ENCODE data around the gene PDLIM7. TPM values are rescaled to one million over a fixed set of nuclear protein-coding genes. Genes with fewer than 3 reads are reported as not detected.

PDLIM7 gene
- total and polyA plus RNA-seq, 2 experiments from 2014 or later, result 94.7 to 128 TPM

DNA sequence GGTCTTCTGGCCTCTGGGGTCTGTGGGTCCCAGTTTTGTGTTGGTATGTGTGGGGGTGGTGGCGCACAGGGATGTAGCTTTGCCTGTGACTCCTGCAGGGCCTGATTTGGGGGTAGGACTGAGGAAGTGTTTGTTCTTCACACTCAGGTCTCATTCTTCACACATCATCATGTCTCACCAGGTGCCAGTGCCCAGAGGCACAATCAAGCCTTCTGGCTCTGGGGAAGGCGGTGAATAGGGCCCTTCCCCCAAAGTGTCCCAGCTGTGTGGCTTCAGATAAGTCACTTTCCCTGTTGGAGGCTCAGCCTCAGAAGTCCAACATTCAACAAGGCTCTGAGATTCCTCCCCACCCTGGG is 29.1 kb downstream of the PDLIM7 start:
- Mint-ChIP-seq H3K4me1 (peaks cover 29% of the 10 kb centered on the region), H3K27ac (no peak overlapping the region; the same call in 1 of the 2 replicates), H3K36me3 (ENCODE audit: low read depth) (peaks cover 82% of the 10 kb centered on the region), H3K4me3 (no peak overlapping the region; the same call in 2 of the 3 replicates), H3K9me3 (peaks cover 12% of the 10 kb centered on the region), H3K27me3 (ENCODE audit: insufficient read depth, low read depth, poor library complexity) (peaks cover 21% of the 10 kb centered on the region)
- Histone ChIP-seq H3F3A (replicated peaks; ENCODE audit: low read depth) (peaks cover 37% of the 10 kb centered on the region), H3K27ac (ENCODE audit: low read depth) (no peak overlapping the region), H3K36me3 (ENCODE audit: insufficient read depth) (peaks cover 38% of the 10 kb centered on the region), H3K4me2 (no peak overlapping the region), H2AFZ (no peak overlapping the region), H4K20me1 (replicated peaks; ENCODE audit: insufficient read depth) (peaks cover 50% of the 10 kb centered on the region), H3K79me2 (replicated peaks; ENCODE audit: insufficient read depth) (peaks cover 60% of the 10 kb centered on the region), H3K4me3 (no peak overlapping the region), H3K9me2 (ENCODE audit: insufficient read depth) (no peaks in the 10 kb centered on the region), H3K27me3 (ENCODE audit: insufficient read depth) (no peaks in the 10 kb centered on the region), H3K4me1 (ENCODE audit: insufficient read depth) (peaks cover 34% of the 10 kb centered on the region)
- no peak for ATAC-seq
- DNase-seq (ENCODE audit: low spot score), result no peak
- TF ChIP-seq, protein P1, sequence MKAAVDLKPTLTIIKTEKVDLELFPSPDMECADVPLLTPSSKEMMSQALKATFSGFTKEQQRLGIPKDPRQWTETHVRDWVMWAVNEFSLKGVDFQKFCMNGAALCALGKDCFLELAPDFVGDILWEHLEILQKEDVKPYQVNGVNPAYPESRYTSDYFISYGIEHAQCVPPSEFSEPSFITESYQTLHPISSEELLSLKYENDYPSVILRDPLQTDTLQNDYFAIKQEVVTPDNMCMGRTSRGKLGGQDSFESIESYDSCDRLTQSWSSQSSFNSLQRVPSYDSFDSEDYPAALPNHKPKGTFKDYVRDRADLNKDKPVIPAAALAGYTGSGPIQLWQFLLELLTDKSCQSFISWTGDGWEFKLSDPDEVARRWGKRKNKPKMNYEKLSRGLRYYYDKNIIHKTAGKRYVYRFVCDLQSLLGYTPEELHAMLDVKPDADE (IDR thresholded peaks at IDR 0.05), result no peak

DNA sequence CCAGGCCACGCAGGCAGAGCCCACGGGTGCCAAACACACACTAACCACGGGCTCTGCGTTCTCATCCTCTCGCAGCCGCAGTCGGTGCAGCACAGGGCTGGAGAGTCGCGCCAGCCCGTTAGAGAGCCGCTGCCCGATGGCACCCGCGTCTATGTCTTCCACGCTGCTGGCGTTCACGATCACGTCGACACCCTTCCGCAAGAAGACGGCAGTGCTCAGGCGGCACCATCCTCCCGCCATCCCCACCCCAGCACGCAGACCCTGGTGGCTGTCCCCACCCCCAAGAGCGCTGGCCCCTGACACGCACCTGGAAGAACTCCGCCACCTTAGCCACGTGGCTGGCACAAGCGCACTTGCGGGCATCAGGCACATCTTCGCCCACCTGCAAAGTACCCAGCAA is 30.0 kb downstream of the PDLIM7 start:
- Histone ChIP-seq H3K36me3 (ENCODE audit: insufficient read depth) (peaks cover 41% of the 10 kb centered on the region), H3K4me3 (no peak overlapping the region), H3K27ac (ENCODE audit: low read depth) (no peak overlapping the region), H3K27me3 (ENCODE audit: insufficient read depth) (no peaks in the 10 kb centered on the region), H2AFZ (no peak overlapping the region), H3F3A (replicated peaks; ENCODE audit: low read depth) (peaks cover 39% of the 10 kb centered on the region), H3K9me2 (ENCODE audit: insufficient read depth) (no peaks in the 10 kb centered on the region), H3K4me1 (ENCODE audit: insufficient read depth) (peaks cover 34% of the 10 kb centered on the region), H3K4me2 (no peak overlapping the region), H4K20me1 (replicated peaks; ENCODE audit: insufficient read depth) (peaks cover 59% of the 10 kb centered on the region), H3K79me2 (replicated peaks; ENCODE audit: insufficient read depth) (peaks cover 61% of the 10 kb centered on the region)
- Mint-ChIP-seq H3K36me3 (ENCODE audit: low read depth) (peaks cover 91% of the 10 kb centered on the region), H3K27me3 (ENCODE audit: insufficient read depth, low read depth, poor library complexity) (peaks cover 24% of the 10 kb centered on the region), H3K9me3 (peaks cover 12% of the 10 kb centered on the region), H3K4me1 (peaks cover 32% of the 10 kb centered on the region), H3K27ac (0 out of 2 replicates have a peak overlapping the region, but pooled peaks have one; percentile 48), H3K4me3 (no peak overlapping the region)
- ATAC-seq (no peak), DNase-seq (ENCODE audit: low spot score) (no peak)
- TF ChIP-seq JUNB (IDR thresholded peaks at IDR 0.05; ENCODE audit: unreplicated experiment) (no peak), EZH2 (IDR thresholded peaks at IDR 0.05; ENCODE audit: low read depth, unreplicated experiment) (no peak), ZNF114 (CRISPR knock-in tag; IDR thresholded peaks at IDR 0.05) (no peak)
- TF ChIP-seq, protein P2, sequence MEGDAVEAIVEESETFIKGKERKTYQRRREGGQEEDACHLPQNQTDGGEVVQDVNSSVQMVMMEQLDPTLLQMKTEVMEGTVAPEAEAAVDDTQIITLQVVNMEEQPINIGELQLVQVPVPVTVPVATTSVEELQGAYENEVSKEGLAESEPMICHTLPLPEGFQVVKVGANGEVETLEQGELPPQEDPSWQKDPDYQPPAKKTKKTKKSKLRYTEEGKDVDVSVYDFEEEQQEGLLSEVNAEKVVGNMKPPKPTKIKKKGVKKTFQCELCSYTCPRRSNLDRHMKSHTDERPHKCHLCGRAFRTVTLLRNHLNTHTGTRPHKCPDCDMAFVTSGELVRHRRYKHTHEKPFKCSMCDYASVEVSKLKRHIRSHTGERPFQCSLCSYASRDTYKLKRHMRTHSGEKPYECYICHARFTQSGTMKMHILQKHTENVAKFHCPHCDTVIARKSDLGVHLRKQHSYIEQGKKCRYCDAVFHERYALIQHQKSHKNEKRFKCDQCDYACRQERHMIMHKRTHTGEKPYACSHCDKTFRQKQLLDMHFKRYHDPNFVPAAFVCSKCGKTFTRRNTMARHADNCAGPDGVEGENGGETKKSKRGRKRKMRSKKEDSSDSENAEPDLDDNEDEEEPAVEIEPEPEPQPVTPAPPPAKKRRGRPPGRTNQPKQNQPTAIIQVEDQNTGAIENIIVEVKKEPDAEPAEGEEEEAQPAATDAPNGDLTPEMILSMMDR (conservative IDR thresholded peaks at IDR 0.05; ENCODE audit: low read depth in 2 of 2), result no peak
- TF ChIP-seq, protein P3, sequence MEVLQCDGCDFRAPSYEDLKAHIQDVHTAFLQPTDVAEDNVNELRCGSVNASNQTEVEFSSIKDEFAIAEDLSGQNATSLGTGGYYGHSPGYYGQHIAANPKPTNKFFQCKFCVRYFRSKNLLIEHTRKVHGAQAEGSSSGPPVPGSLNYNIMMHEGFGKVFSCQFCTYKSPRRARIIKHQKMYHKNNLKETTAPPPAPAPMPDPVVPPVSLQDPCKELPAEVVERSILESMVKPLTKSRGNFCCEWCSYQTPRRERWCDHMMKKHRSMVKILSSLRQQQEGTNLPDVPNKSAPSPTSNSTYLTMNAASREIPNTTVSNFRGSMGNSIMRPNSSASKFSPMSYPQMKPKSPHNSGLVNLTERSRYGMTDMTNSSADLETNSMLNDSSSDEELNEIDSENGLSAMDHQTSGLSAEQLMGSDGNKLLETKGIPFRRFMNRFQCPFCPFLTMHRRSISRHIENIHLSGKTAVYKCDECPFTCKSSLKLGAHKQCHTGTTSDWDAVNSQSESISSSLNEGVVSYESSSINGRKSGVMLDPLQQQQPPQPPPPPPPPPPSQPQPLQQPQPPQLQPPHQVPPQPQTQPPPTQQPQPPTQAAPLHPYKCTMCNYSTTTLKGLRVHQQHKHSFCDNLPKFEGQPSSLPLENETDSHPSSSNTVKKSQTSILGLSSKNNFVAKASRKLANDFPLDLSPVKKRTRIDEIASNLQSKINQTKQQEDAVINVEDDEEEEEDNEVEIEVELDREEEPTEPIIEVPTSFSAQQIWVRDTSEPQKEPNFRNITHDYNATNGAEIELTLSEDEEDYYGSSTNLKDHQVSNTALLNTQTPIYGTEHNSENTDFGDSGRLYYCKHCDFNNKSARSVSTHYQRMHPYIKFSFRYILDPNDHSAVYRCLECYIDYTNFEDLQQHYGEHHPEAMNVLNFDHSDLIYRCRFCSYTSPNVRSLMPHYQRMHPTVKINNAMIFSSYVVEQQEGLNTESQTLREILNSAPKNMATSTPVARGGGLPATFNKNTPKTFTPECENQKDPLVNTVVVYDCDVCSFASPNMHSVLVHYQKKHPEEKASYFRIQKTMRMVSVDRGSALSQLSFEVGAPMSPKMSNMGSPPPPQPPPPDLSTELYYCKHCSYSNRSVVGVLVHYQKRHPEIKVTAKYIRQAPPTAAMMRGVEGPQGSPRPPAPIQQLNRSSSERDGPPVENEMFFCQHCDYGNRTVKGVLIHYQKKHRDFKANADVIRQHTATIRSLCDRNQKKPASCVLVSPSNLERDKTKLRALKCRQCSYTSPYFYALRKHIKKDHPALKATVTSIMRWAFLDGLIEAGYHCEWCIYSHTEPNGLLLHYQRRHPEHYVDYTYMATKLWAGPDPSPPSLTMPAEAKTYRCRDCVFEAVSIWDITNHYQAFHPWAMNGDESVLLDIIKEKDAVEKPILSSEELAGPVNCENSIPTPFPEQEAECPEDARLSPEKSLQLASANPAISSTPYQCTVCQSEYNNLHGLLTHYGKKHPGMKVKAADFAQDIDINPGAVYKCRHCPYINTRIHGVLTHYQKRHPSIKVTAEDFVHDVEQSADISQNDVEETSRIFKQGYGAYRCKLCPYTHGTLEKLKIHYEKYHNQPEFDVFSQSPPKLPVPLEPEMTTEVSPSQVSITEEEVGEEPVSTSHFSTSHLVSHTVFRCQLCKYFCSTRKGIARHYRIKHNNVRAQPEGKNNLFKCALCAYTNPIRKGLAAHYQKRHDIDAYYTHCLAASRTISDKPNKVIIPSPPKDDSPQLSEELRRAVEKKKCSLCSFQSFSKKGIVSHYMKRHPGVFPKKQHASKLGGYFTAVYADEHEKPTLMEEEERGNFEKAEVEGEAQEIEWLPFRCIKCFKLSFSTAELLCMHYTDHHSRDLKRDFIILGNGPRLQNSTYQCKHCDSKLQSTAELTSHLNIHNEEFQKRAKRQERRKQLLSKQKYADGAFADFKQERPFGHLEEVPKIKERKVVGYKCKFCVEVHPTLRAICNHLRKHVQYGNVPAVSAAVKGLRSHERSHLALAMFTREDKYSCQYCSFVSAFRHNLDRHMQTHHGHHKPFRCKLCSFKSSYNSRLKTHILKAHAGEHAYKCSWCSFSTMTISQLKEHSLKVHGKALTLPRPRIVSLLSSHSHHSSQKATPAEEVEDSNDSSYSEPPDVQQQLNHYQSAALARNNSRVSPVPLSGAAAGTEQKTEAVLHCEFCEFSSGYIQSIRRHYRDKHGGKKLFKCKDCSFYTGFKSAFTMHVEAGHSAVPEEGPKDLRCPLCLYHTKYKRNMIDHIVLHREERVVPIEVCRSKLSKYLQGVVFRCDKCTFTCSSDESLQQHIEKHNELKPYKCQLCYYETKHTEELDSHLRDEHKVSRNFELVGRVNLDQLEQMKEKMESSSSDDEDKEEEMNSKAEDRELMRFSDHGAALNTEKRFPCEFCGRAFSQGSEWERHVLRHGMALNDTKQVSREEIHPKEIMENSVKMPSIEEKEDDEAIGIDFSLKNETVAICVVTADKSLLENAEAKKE (CRISPR knock-in tag; IDR thresholded peaks at IDR 0.05), result no peak
- TF ChIP-seq, protein P4, sequence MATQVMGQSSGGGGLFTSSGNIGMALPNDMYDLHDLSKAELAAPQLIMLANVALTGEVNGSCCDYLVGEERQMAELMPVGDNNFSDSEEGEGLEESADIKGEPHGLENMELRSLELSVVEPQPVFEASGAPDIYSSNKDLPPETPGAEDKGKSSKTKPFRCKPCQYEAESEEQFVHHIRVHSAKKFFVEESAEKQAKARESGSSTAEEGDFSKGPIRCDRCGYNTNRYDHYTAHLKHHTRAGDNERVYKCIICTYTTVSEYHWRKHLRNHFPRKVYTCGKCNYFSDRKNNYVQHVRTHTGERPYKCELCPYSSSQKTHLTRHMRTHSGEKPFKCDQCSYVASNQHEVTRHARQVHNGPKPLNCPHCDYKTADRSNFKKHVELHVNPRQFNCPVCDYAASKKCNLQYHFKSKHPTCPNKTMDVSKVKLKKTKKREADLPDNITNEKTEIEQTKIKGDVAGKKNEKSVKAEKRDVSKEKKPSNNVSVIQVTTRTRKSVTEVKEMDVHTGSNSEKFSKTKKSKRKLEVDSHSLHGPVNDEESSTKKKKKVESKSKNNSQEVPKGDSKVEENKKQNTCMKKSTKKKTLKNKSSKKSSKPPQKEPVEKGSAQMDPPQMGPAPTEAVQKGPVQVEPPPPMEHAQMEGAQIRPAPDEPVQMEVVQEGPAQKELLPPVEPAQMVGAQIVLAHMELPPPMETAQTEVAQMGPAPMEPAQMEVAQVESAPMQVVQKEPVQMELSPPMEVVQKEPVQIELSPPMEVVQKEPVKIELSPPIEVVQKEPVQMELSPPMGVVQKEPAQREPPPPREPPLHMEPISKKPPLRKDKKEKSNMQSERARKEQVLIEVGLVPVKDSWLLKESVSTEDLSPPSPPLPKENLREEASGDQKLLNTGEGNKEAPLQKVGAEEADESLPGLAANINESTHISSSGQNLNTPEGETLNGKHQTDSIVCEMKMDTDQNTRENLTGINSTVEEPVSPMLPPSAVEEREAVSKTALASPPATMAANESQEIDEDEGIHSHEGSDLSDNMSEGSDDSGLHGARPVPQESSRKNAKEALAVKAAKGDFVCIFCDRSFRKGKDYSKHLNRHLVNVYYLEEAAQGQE (IDR thresholded peaks at IDR 0.05; ENCODE audit: unreplicated experiment), result no peak
- TF ChIP-seq, protein P1 (IDR thresholded peaks at IDR 0.05), result no peak
